Measurements from ENCODE around the gene CTSZ.

The CTSZ gene

GRCh38 chr20:59015411-59015810 is 8.4 kb upstream of the CTSZ start:
- TF ChIP-seq CTCF (conservative IDR thresholded peaks at IDR 0.05; ENCODE audit: low read length) (no peak), EZH2phosphoT487 (IDR thresholded peaks at IDR 0.05; ENCODE audit: borderline replicate concordance) (no peak)
- H3K4me2 ChIP-seq (ENCODE audit: low read depth, low read length, poor library complexity, severe bottlenecking): no peak overlapping the region
- no peaks in the 10 kb centered on the region for H3K36me3 ChIP-seq (ENCODE audit: insufficient read depth, low read length)
- H3K4me1 ChIP-seq (ENCODE audit: insufficient read depth, low read length, poor library complexity, severe bottlenecking): peaks cover 7% of the 10 kb centered on the region
- H3K27me3 ChIP-seq (ENCODE audit: insufficient read depth, low read length, poor library complexity, severe bottlenecking): no peaks in the 10 kb centered on the region
- no peak overlapping the region for H3K4me3 ChIP-seq (ENCODE audit: low read length, poor library complexity, severe bottlenecking)
- no peaks in the 10 kb centered on the region for H3K9me3 ChIP-seq (ENCODE audit: insufficient read depth, low read depth, low read length)
- H2AFZ ChIP-seq (ENCODE audit: low read length): no peak overlapping the region
- H4K20me1 ChIP-seq (ENCODE audit: insufficient read depth, low read length, poor library complexity, severe bottlenecking): no peaks in the 10 kb centered on the region
- no peak overlapping the region for H3K9ac ChIP-seq (ENCODE audit: low read depth, low read length, poor library complexity, severe bottlenecking)
- no peaks in the 10 kb centered on the region for H3K9me2 ChIP-seq (replicated peaks; ENCODE audit: low read depth, low read length)
- H3K79me2 ChIP-seq (ENCODE audit: insufficient read depth, low read length): no peaks in the 10 kb centered on the region
- H3F3A ChIP-seq (ENCODE audit: low read depth): no peaks in the 10 kb centered on the region

- no peak overlapping the region for H3K4me3 ChIP-seq (ENCODE audit: low read length, poor library complexity, severe bottlenecking)
- no peaks in the 10 kb centered on the region for H3K9me3 ChIP-seq (ENCODE audit: insufficient read depth, low read depth, low read length)
- H4K20me1 ChIP-seq (ENCODE audit: insufficient read depth, low read length, poor library complexity, severe bottlenecking): no peaks in the 10 kb centered on the region
- no peaks in the 10 kb centered on the region for H3K36me3 ChIP-seq (ENCODE audit: insufficient read depth, low read length)
- no peak overlapping the region for H2AFZ ChIP-seq (ENCODE audit: low read length)
- H3K27me3 ChIP-seq (ENCODE audit: insufficient read depth, low read length, poor library complexity, severe bottlenecking): no peaks in the 10 kb centered on the region
- no peak overlapping the region for H3K4me2 ChIP-seq (ENCODE audit: low read depth, low read length, poor library complexity, severe bottlenecking)
- H3K9me2 ChIP-seq (replicated peaks; ENCODE audit: low read depth, low read length): no peaks in the 10 kb centered on the region
- no peaks in the 10 kb centered on the region for H3K79me2 ChIP-seq (ENCODE audit: insufficient read depth, low read length)
- H3K4me1 ChIP-seq (ENCODE audit: insufficient read depth, low read length, poor library complexity, severe bottlenecking): peaks cover 7% of the 10 kb centered on the region
- no peaks in the 10 kb centered on the region for H3F3A ChIP-seq (ENCODE audit: low read depth)
- TF ChIP-seq CTCF (conservative IDR thresholded peaks at IDR 0.05; ENCODE audit: low read length): no peak
- no peak for TF ChIP-seq EZH2phosphoT487 (IDR thresholded peaks at IDR 0.05; ENCODE audit: borderline replicate concordance)
- no peak overlapping the region for H3K9ac ChIP-seq (ENCODE audit: low read depth, low read length, poor library complexity, severe bottlenecking)
Observed at GRCh38 chr20:59014680-59015389, 7.8 kb upstream of the CTSZ start.

GRCh38 chr20:59013959-59014608 is 7.0 kb upstream of the CTSZ start:
- Histone ChIP-seq H3K79me2 (ENCODE audit: insufficient read depth, low read length) (no peaks in the 10 kb centered on the region), H3K9me3 (ENCODE audit: insufficient read depth, low read depth, low read length) (no peaks in the 10 kb centered on the region), H3K4me2 (ENCODE audit: low read depth, low read length, poor library complexity, severe bottlenecking) (no peak overlapping the region), H3K27me3 (ENCODE audit: insufficient read depth, low read length, poor library complexity, severe bottlenecking) (no peaks in the 10 kb centered on the region), H3K9ac (ENCODE audit: low read depth, low read length, poor library complexity, severe bottlenecking) (no peak overlapping the region), H3F3A (ENCODE audit: low read depth) (no peaks in the 10 kb centered on the region), H3K4me1 (ENCODE audit: insufficient read depth, low read length, poor library complexity, severe bottlenecking) (peaks cover 7% of the 10 kb centered on the region), H4K20me1 (ENCODE audit: insufficient read depth, low read length, poor library complexity, severe bottlenecking) (no peaks in the 10 kb centered on the region), H2AFZ (ENCODE audit: low read length) (no peak overlapping the region), H3K36me3 (ENCODE audit: insufficient read depth, low read length) (no peaks in the 10 kb centered on the region), H3K4me3 (ENCODE audit: low read length, poor library complexity, severe bottlenecking) (no peak overlapping the region), H3K9me2 (replicated peaks; ENCODE audit: low read depth, low read length) (no peaks in the 10 kb centered on the region)
- TF ChIP-seq CTCF (conservative IDR thresholded peaks at IDR 0.05; ENCODE audit: low read length) (no peak), EZH2phosphoT487 (IDR thresholded peaks at IDR 0.05; ENCODE audit: borderline replicate concordance) (no peak)
